ENCODE results near the gene PYROXD2. TPM values are rescaled to one million over a fixed set of nuclear protein-coding genes. Genes with fewer than 3 reads are reported as not detected.

Gene PYROXD2
- total and polyA plus RNA-seq, 9 donors, result 4.6 to 14.1 (median 10.0) TPM

- intact Hi-C loops (cut with DNase I), result no loop called here
- WGBS, 3 donors, result 93 to 100% (median 98%) methylated on average over 1 of the region's 1 CpG
- Histone ChIP-seq H3K4me3 (no peak overlapping the region), H3K4me1 (ENCODE audit: insufficient read depth) (no peaks in the 10 kb centered on the region), H3K27ac (no peak overlapping the region), H3K27me3 (no peaks in the 10 kb centered on the region), H3K9me3 (no peaks in the 10 kb centered on the region), H3K36me3 (no peaks in the 10 kb centered on the region)
- DNase-seq, result no peak
- no peak for TF ChIP-seq EP300 (IDR thresholded peaks at IDR 0.05)
Observed at GRCh38 chr10:98433371-98433770, 18.4 kb upstream of the PYROXD2 start.

GRCh38 chr10:98432330-98432729 lies 17.3 kb upstream of the PYROXD2 start:
- TF ChIP-seq CTCF (IDR thresholded peaks at IDR 0.05), result no peak
- no peak for TF ChIP-seq POLR2A (IDR thresholded peaks at IDR 0.05)
- no peak for TF ChIP-seq EP300 (IDR thresholded peaks at IDR 0.05)
- DNase-seq, result no peak
- no peaks in the 10 kb centered on the region for H3K9me3 ChIP-seq
- WGBS, 3 donors, result 91 to 98% (median 97%) methylated on average over 1 of the region's 1 CpG
- no peaks in the 10 kb centered on the region for H3K4me1 ChIP-seq (ENCODE audit: insufficient read depth)
- H3K36me3 ChIP-seq, result no peaks in the 10 kb centered on the region
- no peak overlapping the region for H3K4me3 ChIP-seq
- intact Hi-C loops (cut with DNase I), result no loop called here
- no peak overlapping the region for H3K27ac ChIP-seq
- no peaks in the 10 kb centered on the region for H3K27me3 ChIP-seq

- WGBS, 3 donors, result 85 to 96% (median 90%) methylated on average over 8 of the region's 8 CpGs
- Histone ChIP-seq H3K27me3 (no peaks in the 10 kb centered on the region), H3K36me3 (no peaks in the 10 kb centered on the region), H3K4me1 (ENCODE audit: insufficient read depth) (no peaks in the 10 kb centered on the region), H3K9me3 (no peaks in the 10 kb centered on the region), H3K4me3 (no peak overlapping the region), H3K27ac (no peak overlapping the region)
- intact Hi-C loops (cut with DNase I), result no loop called here
- DNase-seq, result no peak
- TF ChIP-seq POLR2A (IDR thresholded peaks at IDR 0.05) (no peak), EP300 (IDR thresholded peaks at IDR 0.05) (no peak), CTCF (IDR thresholded peaks at IDR 0.05) (no peak)
Observed at GRCh38 chr10:98431016-98431415, 16.0 kb upstream of the PYROXD2 start.

- H3K27me3 ChIP-seq, result no peaks in the 10 kb centered on the region
- intact Hi-C loops (cut with DNase I), result no loop called here
- no peak overlapping the region for H3K4me3 ChIP-seq
- 97 to 99% (median 98%) methylated on average over 8 of the region's 8 CpGs for WGBS, 3 donors
- H3K36me3 ChIP-seq, result no peaks in the 10 kb centered on the region
- no peak for DNase-seq
- H3K4me1 ChIP-seq (ENCODE audit: insufficient read depth), result no peaks in the 10 kb centered on the region
- no peak overlapping the region for H3K27ac ChIP-seq
- TF ChIP-seq CTCF (IDR thresholded peaks at IDR 0.05), result no peak
- TF ChIP-seq POLR2A (IDR thresholded peaks at IDR 0.05), result no peak
- TF ChIP-seq EP300 (IDR thresholded peaks at IDR 0.05), result no peak
- no peaks in the 10 kb centered on the region for H3K9me3 ChIP-seq
Observed at GRCh38 chr10:98430427-98430826, 15.4 kb upstream of the PYROXD2 start.

- no peaks in the 10 kb centered on the region for H3K36me3 ChIP-seq
- H3K9me3 ChIP-seq, result no peaks in the 10 kb centered on the region
- H3K4me1 ChIP-seq (ENCODE audit: insufficient read depth), result no peaks in the 10 kb centered on the region
- H3K27me3 ChIP-seq, result no peaks in the 10 kb centered on the region
- WGBS, 3 donors, result 94 to 95% (median 94%) methylated on average over 22 of the region's 22 CpGs
- TF ChIP-seq POLR2A (IDR thresholded peaks at IDR 0.05), result no peak
- no peak for TF ChIP-seq EP300 (IDR thresholded peaks at IDR 0.05)
- TF ChIP-seq CTCF (IDR thresholded peaks at IDR 0.05), result no peak
- no peak overlapping the region for H3K4me3 ChIP-seq
- H3K27ac ChIP-seq, result no peak overlapping the region
- DNase-seq, result no peak
- intact Hi-C loops (cut with DNase I), result no loop called here
Observed at GRCh38 chr10:98429320-98430072, 14.5 kb upstream of the PYROXD2 start.
